Activated naive CD8-positive, alpha-beta T cell treated with anti-CD3 and anti-CD28 coated beads for 36 hours (primary cell): Measurements from ENCODE around the gene GATA2. TPM values are rescaled to one million over a fixed set of nuclear protein-coding genes. Genes with fewer than 3 reads are reported as not detected.
A peak's percentile ranks its signal among the peaks of the same experiment; 100 is the strongest.

ENCODE experiments used
- DNase-seq: peaks from one replicate; pipeline ENCODE4 v3.0.0; 2021
- H3K27ac Mint-ChIP-seq: one replicate; pipeline ENCODE4 v1.8.0; 2022; ENCODE audit warnings: mild to moderate bottlenecking, moderate library complexity, mixed read lengths
- H3K27me3 Mint-ChIP-seq: one replicate; pipeline ENCODE4 v1.8.0; 2022; ENCODE audit warnings: mild to moderate bottlenecking, mixed read lengths
- H3K36me3 Mint-ChIP-seq: one replicate; pipeline ENCODE4 v1.8.0; 2021; ENCODE audit warnings: mild to moderate bottlenecking, mixed read lengths
- H3K4me1 Mint-ChIP-seq: one replicate; pipeline ENCODE4 v1.8.0; 2021; ENCODE audit warnings: mixed read lengths
- H3K4me3 Mint-ChIP-seq: one replicate; pipeline ENCODE4 v1.8.0; 2022; ENCODE audit warnings: mild to moderate bottlenecking, moderate library complexity, mixed read lengths
- H3K9me3 Mint-ChIP-seq: one replicate; pipeline ENCODE4 v1.8.0; 2022; ENCODE audit warnings: mixed read lengths
- total RNA-seq, 2 experiments: library from RNA; stranded (reverse); gene quantifications; one replicate each; pipeline ENCODE4 v1.2.3, GENCODE V29; 2021

The GATA2 gene
- total RNA-seq, 2 experiments from 2014 or later, result 0.24 TPM; not detected in 1

- Mint-ChIP-seq H3K27me3 (peaks cover 26% of the 10 kb centered on the region), H3K9me3 (no peaks in the 10 kb centered on the region), H3K36me3 (no peaks in the 10 kb centered on the region), H3K4me3 (no peak overlapping the region), H3K27ac (no peak overlapping the region), H3K4me1 (no peaks in the 10 kb centered on the region)
- DNase-seq, result no peak
These were observed 12.8 kb upstream of the GATA2 start for GRCh38 chr3:128505771-128506170.

DNA sequence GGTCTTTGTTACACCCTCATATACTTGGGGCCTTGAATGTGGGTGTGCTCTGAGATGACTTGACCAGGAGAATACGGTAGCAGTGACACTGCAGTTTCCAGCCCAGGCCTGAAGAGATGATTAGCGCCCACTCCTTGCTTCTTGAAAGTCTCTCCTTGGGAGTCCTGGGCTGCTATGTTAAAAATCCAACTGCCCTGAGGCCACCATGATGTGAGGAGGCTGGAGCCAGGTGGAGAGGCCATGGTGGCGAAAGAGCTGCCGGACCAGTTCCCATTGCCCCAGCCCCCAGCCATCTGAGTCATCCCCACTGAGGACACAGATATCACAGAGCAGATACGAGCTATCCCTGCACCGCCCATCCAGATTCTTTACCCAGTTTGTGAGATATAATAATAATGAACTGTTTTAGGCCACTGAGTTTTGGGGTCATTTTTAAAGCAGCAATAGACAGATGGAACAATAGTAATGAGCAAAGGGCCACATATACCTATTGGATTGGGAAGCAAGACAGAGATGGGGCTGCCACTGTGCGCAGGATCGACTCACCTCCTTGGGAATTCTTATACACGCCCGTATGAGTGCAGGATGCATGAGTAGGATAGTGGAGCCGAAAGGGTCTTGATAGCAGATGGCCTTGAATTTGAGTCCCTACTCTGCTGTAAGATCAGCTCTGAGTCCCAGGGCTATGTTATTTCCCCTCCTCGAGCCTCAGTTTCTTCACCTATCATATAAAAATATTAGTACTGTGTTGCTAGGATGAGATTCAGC is 12.1 kb upstream of the GATA2 start:
- DNase-seq, result no peak
- Mint-ChIP-seq H3K27ac (no peak overlapping the region), H3K4me3 (no peak overlapping the region), H3K36me3 (no peaks in the 10 kb centered on the region), H3K9me3 (no peaks in the 10 kb centered on the region), H3K27me3 (peaks cover 24% of the 10 kb centered on the region), H3K4me1 (no peaks in the 10 kb centered on the region)

GRCh38 chr3:128504533-128504915 is 11.5 kb upstream of the GATA2 start:
- Mint-ChIP-seq H3K4me3 (no peak overlapping the region), H3K27ac (no peak overlapping the region), H3K4me1 (no peaks in the 10 kb centered on the region), H3K27me3 (peaks cover 26% of the 10 kb centered on the region), H3K9me3 (no peaks in the 10 kb centered on the region), H3K36me3 (no peaks in the 10 kb centered on the region)
- no peak for DNase-seq

DNA sequence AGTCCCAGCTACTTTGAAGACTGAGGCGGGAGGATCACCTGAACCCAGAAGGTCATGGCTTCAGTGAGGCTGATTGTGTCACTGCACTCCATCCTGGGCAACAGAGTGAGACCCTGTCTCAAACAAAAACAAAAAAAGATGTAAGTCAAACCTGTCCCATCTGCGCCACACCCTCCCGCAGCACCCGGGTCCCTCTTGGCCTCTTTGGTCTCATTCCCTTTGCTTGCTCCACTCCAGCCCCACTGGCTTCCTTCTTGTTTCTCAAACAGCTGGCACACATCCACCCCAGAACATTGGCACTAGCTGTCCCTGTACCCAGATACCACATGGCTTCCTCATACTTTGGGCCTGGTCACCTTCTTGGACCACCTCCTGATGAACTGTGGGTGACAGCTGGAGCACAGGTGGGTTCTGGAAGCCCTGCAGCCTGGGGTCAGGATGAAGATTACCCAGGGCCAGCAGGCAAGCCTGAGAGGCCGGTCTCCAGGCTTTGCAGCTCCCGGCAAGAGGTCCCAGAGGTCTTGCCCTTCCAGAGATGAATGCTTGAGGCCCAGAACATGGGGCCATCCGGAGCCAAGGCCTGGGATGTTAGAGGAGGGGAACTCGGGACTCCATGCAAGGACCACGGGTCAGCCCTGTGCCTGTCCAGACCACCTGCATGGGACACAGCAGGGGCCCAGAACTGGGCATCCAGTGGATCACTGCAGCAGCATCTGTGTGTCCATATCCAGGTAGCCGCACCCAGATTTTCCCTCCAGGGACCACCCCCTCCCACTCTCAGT is 10.9 kb upstream of the GATA2 start:
- no peak overlapping the region for H3K4me3 Mint-ChIP-seq
- H3K27me3 Mint-ChIP-seq, result peaks cover 21% of the 10 kb centered on the region

GRCh38 chr3:128503164-128503651 is 10.2 kb upstream of the GATA2 start:
- Mint-ChIP-seq H3K4me3 (no peak overlapping the region), H3K27ac (no peak overlapping the region), H3K36me3 (no peaks in the 10 kb centered on the region), H3K4me1 (no peaks in the 10 kb centered on the region), H3K9me3 (no peaks in the 10 kb centered on the region), H3K27me3 (peaks cover 28% of the 10 kb centered on the region)
- DNase-seq, result no peak

More for the DNA sequence above, 10.9 kb upstream of the GATA2 start:
- no peak for DNase-seq
- Mint-ChIP-seq H3K9me3 (no peaks in the 10 kb centered on the region), H3K27ac (no peak overlapping the region), H3K36me3 (no peaks in the 10 kb centered on the region), H3K4me1 (no peaks in the 10 kb centered on the region)

GRCh38 chr3:128502712-128503111 is 9.7 kb upstream of the GATA2 start:
- Mint-ChIP-seq H3K27ac (no peak overlapping the region), H3K9me3 (no peaks in the 10 kb centered on the region), H3K4me3 (no peak overlapping the region), H3K4me1 (no peaks in the 10 kb centered on the region), H3K27me3 (peaks cover 28% of the 10 kb centered on the region), H3K36me3 (no peaks in the 10 kb centered on the region)
- no peak for DNase-seq

DNA sequence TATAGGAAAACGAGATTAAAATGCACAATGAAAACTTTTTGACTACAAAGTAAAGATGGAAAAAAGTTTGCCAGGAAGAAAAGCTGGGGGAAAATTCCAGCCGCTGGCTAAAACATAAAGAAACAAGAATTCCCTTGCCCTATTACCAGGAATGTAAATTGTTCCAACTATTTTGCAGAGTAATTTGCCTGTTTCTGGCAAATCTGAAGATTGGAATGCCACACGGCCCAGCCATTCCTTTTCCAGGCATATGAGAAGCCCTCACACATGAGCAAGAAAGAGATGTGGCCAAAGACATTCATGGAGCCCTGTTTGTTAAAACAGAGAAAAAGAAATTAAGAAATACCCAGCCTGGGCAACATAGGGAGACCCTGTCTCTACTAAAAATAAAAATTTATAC is 8.4 kb upstream of the GATA2 start:
- peaks cover 35% of the 10 kb centered on the region for H3K27me3 Mint-ChIP-seq
- no peaks in the 10 kb centered on the region for H3K36me3 Mint-ChIP-seq
- no peaks in the 10 kb centered on the region for H3K9me3 Mint-ChIP-seq
- no peaks in the 10 kb centered on the region for H3K4me1 Mint-ChIP-seq
- no peak overlapping the region for H3K4me3 Mint-ChIP-seq
- H3K27ac Mint-ChIP-seq, result no peak overlapping the region
- no peak for DNase-seq

DNA sequence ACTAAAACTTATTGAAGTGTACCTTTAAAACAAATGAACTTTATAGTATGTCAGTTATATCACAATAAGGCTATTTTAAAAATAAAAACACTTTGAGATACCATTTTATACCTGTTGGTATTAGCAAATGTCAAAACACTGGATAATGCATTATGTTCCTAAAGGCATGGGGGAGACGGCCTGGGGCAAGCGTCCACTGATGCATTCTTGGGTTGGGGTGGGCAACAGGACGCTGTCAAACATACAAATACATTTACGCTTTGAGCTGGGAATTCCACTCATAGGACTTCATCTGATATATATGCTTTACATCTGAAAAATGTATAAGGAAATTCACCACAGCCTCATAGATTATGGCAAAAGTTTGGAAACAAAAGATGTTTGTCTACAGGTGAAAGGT is 7.6 kb upstream of the GATA2 start:
- Mint-ChIP-seq H3K4me3 (no peak overlapping the region), H3K9me3 (no peaks in the 10 kb centered on the region), H3K4me1 (no peaks in the 10 kb centered on the region), H3K36me3 (no peaks in the 10 kb centered on the region), H3K27ac (no peak overlapping the region), H3K27me3 (peaks cover 43% of the 10 kb centered on the region)
- no peak for DNase-seq

GRCh38 chr3:128499724-128500275 is 6.8 kb upstream of the GATA2 start:
- Mint-ChIP-seq H3K27me3 (peaks cover 49% of the 10 kb centered on the region), H3K4me1 (no peaks in the 10 kb centered on the region), H3K27ac (no peak overlapping the region), H3K4me3 (no peak overlapping the region), H3K36me3 (no peaks in the 10 kb centered on the region), H3K9me3 (no peaks in the 10 kb centered on the region)
- DNase-seq, result no peak

- Mint-ChIP-seq H3K4me1 (no peaks in the 10 kb centered on the region), H3K9me3 (no peaks in the 10 kb centered on the region), H3K27ac (no peak overlapping the region), H3K36me3 (no peaks in the 10 kb centered on the region), H3K4me3 (no peak overlapping the region), H3K27me3 (peaks cover 57% of the 10 kb centered on the region)
- DNase-seq, result no peak
These were observed 6.0 kb upstream of the GATA2 start for GRCh38 chr3:128498901-128499530.

DNA sequence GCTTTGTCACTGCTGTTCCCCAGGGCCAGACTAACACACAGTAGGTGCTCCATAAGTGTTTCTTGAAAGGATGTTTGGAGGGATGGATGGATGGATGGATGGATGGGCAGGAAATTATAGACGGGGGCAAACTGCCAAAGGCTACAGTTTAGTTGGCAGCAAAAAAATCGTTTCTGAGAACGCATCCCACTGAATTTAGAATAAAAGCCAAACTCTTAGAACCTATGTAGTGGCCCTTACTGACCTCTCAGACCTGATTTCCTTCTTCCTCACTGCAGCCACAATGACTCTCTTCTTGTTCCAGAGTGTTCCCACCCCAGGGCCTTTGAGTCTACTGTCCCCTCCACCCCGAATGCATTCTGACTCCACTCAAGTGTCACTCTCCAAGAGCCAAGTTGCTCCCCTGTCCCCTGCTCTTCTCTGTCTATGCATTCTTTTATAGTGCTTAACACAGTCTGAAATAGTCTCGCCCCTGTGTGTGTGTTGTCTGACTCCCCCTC is 5.2 kb upstream of the GATA2 start:
- H3K27ac Mint-ChIP-seq, result no peak overlapping the region
- DNase-seq, result no peak
- no peaks in the 10 kb centered on the region for H3K36me3 Mint-ChIP-seq
- H3K4me3 Mint-ChIP-seq, result peak overlapping the region; percentile 7
- peaks cover 2% of the 10 kb centered on the region for H3K4me1 Mint-ChIP-seq
- peaks cover 65% of the 10 kb centered on the region for H3K27me3 Mint-ChIP-seq
- H3K9me3 Mint-ChIP-seq, result no peaks in the 10 kb centered on the region

- Mint-ChIP-seq H3K36me3 (no peaks in the 10 kb centered on the region), H3K4me3 (peak overlapping the region; percentile 71), H3K27me3 (peaks cover 65% of the 10 kb centered on the region), H3K9me3 (no peaks in the 10 kb centered on the region), H3K27ac (no peak overlapping the region), H3K4me1 (peaks cover 2% of the 10 kb centered on the region)
- DNase-seq, result peak; percentile 77
These were observed 4.5 kb upstream of the GATA2 start for GRCh38 chr3:128497305-128498126.

GRCh38 chr3:128496602-128497304 is 3.8 kb upstream of the GATA2 start:
- peaks cover 7% of the 10 kb centered on the region for H3K4me1 Mint-ChIP-seq
- DNase-seq, result no peak
- H3K4me3 Mint-ChIP-seq, result peak overlapping the region; percentile 71
- H3K36me3 Mint-ChIP-seq, result no peaks in the 10 kb centered on the region
- H3K27me3 Mint-ChIP-seq, result peaks cover 68% of the 10 kb centered on the region
- H3K9me3 Mint-ChIP-seq, result no peaks in the 10 kb centered on the region
- H3K27ac Mint-ChIP-seq, result no peak overlapping the region
